Myocyte (in vitro differentiated cells): ENCODE data around the gene AHCYL2. TPM values are rescaled to one million over a fixed set of nuclear protein-coding genes. Genes with fewer than 3 reads are reported as not detected.
A peak's percentile ranks its signal among the peaks of the same experiment; 100 is the strongest.
"Not testable (repeated sequence)": the region's sequence is repeated elsewhere in the genome, so short reads cannot be mapped to it uniquely, and the experiment has no call there.

Experiments used
- DNase-seq: peaks from one replicate; pipeline ENCODE4 v3.0.0-alpha.2; 2012; ENCODE audit warnings: low read depth
- total RNA-seq: library from RNA; depleted of rRNA; stranded (reverse); fragments of >200 nt; gene quantifications from 2 replicates; pipeline ENCODE4 v1.2.3, GENCODE V29; 2014

AHCYL2 gene
- total RNA-seq, 1 donor from 2014 or later, result 20.4 TPM

DNA sequence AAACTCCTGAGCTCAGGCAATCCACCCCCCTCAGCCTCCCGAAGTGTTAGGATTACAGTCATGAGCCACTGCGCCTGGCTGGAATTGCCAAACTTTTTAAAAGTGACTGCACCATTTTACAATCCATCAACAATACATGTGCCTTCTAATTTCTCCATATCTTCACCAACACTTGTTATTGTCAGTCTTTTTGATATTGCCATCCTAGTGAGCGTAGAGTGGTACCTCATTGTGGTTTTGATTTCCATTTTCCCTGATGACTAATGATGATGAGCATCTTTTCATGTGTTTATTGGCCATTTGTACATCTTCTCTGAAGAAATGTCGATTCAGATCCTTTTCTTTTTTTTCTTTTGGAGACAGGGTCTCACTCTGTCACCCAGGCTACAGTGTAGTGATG is 187.7 kb downstream of the AHCYL2 start:
- no peak for DNase-seq

DNA sequence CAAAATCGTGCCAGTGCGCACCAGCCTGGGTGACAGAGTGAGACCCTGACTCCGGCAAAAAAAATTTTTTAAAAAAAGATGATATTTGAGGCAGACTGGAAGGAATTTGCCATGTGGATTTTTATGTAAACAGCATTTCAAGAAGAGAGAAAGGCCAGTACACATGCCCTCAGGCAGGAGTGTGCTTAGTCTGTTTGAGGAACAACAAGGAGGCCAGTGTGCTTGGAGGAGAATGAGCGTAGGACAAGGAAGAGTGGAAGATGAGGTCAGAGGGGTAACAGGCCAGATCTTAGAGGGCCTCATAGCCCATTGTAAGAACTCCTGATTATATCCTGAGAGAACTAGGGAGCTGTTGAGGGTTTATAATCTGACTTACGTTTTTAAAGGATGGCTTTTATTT is 192.2 kb downstream of the AHCYL2 start:
- DNase-seq, result no peak

DNA sequence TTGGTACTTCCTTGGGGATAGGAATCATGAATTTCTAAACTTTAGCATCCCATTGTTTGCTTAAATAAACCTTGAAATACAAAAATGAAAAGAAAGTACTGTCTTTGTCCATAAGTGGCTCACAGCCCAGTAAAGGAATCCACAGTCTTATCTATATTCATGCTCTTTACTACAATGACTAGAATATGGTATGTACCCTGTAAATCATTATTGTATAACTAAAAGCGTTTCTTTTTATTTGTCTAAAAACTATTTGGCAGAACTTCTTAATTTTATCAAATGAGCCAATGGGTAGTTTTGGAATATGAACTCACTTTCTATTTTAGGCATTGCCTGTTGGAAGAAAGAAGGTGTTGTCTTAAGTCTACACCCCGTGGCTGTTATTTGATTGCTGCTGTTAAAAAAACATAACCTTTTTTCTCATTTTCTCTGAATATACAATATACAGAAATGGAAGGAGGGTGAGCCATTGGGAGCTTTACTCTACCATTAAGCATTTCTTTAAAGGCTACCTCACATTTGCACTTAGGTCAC is 197.0 kb downstream of the AHCYL2 start:
- peak; percentile 61 for DNase-seq

DNA sequence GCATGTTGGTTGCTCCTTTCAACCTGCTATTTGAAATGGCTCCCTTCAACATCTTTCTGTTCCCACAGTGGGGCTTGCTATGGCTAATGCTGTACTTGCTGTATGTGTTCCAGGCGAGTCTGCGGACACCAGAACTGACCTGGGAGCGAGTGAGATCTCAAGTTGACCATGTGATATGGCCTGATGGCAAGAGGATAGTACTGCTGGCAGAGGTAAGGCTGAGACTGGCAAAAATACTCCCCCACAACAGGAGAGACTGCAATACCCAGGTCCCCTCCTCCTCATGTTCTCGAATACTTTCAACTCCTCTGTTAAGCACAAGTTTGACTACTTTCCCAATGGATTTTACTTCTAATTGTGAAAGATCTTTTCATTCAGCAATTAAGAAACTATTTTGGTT is 197.9 kb downstream of the AHCYL2 start:
- DNase-seq, result no peak

DNA sequence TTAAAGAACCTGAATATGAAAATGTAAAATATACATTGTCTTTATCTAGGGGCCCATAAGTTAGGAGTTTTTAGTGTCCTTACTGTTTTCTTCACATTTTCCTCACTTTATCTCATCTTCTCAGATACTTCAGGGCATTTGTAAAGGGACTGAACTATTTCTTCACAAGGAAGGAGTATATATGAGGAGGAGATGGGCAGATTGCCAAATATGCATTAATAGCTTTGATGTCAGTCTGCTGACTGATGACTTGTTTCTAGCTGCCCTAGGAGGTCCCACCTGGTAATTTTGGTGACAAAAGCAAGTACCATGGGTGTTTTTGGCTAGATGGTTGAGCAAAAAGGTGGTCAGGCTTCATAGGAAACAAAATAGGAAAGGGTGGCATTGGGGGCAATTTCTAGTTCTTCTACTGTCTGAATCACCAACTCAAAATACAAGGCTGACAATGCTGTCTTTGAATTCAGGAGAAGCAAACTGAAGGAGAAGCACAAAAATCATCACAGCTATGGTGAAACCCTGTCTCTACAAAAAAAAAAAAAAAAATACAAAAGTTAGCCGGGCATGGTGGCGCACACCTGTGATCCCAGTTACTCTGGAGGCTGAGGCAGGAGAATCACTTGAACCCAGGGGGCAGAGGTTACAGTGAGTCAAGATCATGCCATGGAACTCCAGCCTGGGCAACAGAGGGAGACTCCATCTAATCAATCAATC is 199.0 kb downstream of the AHCYL2 start:
- DNase-seq, result no peak

DNA sequence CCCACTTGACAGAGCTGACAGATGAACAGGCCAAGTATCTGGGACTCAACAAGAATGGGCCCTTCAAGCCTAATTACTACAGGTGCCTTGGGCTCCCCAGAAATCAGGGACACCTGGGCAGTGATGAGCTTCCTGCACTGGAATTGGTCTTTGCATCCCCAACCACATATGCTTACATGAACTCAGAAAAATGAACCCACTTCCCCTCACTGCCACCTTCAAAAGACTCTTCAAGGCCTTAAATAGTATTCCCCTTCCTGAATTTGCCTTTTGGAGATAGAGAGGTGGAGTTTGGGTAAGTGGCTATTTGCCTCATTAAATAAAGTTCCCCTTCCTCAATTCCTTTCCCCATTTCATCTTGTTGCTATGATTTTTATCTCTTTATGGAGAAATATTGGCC is 201.7 kb downstream of the AHCYL2 start:
- no peak for DNase-seq

DNA sequence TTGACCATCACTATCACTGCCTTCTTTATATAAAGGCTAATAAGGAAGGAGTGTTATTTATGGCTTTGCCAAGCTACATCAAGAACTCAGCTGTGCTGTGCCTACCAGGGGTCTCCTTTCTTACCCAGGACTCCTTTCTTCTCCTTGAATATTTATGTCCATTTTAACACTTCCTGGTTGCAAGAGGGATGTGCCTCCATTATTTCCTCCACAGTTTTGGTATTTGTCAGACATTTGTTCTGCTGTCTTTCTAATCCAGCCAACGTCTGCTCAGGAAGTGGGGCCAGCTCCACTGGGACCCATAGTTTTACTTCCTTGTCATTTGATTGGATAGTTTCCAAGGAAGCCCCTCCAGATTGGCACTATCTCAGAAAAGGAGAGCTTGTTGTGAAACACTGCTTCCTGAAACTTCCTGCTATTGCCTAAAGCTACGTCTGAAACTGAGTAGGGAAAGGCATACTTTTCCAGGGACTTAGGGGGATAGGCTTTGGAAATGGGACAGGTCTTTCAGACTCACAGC is 202.8 kb downstream of the AHCYL2 start:
- DNase-seq, result no peak

DNA sequence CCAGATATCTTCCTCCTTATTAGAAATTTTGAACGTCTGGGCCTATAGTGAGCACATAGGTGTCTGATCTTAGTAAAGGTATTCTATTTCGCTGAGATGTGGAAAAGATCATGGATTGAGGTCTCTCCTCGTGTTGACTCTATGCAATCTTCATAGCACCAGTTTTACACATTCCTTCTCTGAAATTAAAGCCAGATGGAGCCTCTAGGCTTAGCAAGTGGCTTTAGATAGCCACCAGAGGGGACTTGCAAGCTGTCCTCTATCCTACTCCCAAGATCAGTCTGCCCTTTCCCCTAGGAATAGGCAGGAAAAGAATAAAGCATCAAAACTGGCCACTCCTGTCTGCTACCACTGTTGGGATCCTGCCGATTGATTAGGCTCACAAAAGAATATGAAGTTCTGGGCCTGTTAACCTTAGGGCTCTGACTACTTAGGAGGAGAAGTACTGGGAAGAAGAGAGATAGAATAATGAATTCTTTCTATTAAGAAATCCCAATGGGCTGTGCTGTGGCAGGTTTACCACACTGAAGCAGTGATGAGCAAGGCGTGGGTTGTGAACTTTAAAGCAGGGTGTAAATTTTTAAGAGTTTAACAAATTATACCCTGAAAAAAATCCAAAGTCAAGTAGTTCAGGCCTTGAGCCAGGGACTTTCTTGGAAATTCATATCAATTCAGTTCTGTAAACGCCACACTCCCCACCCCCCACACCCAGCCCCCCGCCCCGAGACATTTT is 207.2 kb downstream of the AHCYL2 start:
- no peak for DNase-seq

DNA sequence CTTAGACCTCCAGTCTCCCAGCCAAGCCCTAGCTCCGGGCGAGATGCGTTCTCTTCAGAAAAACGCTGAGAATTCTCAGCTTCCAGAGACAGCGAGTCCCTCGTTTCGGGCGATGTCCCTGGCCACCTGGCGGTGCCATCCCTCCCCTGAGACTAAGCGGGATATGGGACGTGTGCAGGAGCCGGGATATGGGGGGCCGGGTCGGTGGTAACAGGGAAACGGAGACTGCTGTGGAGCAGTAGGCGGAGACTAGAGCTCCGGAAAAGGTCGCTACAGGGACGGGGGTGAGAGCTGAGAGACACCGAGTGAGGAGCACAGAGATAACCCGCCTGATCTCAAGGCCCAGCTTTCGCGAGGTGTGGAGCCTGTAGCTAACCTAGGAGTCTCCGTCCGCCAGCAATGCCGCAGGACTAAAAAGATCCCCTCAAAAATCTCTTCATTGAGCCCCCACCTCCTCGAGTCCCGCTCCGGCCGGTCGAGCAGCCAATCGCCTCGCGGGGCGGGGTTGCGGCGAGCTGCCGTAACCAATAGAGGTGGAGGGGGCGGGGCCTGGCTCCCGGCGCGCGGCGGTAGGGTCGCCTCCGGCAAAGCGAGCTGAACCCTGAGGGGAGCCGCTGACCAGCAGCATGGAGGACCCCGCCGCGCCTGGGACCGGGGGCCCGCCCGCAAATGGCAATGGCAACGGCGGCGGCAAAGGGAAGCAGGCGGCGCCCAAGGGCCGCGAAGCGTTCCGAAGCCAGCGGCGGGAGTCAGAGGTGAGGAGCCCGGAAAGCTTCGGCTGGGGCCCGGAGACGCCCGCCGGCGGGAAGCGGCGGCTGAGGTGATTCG is 209.2 kb downstream of the AHCYL2 start, which contains the start of gene STRIP2:
TSS of gene STRIP2 (plus strand) at position 586 of the 828 bp plus-strand sequence. CDS start at position 627, 41 bp downstream.
- DNase-seq, result peak; percentile 96

DNA sequence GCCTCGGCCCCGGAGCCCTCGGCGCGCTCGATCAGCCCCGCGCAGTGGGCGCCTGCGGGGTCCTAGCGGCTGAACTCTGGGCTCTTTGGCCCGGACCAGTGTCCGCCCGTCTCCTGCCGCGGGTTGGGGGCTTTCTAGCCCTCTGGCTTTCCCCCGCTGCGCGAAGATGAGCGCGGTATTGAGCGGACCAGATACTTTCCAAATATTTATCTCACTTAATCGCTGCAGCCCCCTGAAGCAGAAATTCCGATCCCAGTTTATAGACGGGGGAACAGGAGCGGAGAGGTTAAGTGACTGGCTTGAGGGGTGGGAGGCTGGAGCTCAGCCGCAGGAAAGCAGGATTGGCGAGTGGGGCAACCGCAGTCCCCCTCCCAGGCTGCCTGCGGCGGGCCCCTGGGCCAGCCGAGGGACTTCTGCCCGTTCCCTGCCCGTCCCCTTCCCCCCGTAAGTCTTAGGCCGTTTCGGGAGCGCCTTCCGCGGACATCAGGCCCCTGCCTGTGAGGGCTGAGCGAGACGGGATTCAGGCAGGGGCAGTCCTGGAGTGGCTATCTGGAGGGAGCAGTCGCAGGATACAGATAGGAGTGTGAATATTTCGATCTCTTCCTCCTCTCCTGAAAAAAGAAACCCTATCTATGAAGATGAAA is 210.0 kb downstream of the AHCYL2 start:
- peak; percentile 57 for DNase-seq

DNA sequence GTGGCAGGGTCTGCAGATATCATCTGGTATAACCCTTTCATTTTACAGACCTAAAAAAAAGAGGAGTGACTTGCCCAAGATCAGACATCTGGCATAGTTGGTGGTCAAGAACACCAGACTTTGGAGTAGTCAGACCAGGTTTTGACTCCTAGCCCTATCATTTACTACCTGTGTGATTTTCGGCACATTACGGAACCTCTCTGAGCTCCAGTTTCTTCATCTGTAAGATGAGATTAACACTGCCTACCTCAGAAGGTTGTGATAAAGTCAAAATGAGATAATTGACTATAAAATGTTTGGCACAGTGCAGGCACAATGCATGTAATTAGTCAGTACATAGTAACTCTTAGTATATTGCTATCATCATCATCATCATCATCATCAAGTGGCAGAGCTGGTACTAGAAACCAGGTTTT is 210.6 kb downstream of the AHCYL2 start:
- no peak for DNase-seq

DNA sequence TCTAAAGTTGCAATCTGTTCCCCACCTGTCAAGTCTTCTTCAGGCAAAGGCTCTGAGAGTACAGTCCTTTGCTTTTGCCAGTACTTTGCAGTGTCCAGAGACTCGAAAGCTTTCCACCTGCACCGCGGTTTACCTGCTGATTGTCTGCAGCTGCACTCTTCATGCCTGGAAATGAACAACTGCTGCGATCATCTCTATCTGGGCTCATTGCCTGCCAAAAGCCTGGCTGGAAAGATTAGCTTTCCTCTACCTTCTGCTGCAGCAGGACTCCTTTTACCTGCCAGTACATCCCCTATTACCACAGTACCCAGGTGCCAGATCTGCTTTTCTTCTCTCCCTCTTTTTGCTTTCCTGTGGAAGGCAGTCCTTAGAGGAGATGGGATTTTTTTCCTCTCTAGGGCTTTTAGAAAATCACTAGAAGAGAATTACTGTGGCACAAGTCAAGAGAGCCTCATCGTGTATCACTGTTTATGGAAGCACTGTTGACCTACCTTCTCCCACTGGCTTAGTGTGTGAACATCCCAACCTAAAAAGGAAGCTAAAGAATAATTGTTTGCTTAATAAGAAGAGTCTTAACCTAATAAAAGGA is 211.6 kb downstream of the AHCYL2 start:
- no peak for DNase-seq

DNA sequence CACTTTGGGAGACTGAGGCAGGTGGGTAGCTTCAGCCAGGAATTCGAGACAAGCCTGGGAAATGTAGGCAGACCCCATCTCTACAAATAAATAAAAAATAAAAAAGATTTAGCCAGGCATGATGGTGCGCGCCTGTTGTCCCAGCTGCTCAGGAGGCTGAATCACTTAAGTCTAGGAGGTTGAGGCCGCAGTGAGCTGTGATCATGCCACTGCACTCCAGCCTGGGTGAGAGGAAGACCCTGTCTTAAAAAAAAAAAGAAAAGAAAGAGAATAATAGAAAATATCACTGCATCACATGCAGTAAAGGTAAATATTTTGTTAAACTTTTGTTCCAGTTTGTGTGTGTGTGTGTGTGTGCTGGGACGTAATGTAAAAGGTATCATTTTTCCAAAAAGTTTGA is 212.4 kb downstream of the AHCYL2 start:
- peak; percentile 72 for DNase-seq

DNA sequence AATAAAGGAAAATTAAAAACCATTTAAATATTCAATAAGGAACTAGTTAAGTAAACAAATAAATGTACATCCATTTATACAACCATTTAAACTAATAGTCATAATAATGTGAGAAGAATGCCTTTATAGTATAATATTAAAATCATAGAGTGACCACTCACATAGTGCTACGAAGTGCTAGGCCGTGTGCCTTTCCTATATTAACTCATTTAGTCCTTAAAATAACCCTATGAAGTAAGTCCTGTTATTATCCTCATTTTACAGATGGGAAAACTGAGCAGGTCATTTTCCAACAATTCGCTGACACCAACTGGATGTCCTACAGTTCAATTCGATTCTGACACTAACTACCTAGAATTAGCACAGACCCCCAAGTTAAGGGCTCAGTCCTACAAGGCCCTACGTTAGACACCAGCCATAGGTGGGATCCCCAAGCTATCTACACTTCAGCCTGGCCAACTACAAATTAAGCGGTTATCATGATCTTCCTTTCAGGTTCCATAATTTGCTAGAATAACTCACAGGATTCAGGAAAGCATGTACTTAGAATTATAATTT is 213.5 kb downstream of the AHCYL2 start:
- DNase-seq, result no peak

DNA sequence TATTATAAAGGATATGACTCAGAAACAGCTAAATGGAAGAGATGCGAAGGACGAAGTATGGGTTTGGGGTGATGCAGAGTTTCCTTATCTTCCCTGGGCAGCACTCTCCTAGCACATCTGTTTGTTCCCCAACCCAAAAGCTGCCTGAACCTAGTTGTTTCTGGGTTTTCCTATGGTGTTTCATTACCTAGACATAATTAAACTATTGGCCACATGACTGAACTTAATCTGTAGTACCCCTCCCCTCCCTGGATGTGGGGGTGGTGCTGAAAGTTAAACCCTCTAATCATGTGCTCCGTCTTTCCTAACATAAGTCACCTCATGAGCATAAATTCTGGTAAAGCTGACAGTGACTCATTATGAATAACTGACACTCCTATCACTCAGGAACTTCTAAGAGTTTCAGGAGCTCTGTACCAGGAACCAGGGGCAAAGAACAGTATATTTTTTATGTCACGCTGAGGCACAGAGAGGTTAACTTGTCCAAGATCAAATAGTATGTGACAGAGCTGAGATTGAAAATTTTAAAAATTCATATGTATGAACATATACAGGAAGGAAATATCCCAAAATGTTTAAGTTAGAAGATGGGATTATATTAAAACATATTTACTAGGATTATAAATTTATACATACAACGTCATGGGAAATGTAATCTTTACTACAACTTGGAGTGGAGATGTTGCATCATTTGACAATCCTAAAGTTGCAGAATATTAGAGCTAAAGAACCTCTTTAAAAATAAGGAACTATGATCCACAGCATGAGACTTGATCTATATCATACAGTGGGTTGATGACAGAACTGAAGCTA is 214.2 kb downstream of the AHCYL2 start:
- DNase-seq, result peak; percentile 67

DNA sequence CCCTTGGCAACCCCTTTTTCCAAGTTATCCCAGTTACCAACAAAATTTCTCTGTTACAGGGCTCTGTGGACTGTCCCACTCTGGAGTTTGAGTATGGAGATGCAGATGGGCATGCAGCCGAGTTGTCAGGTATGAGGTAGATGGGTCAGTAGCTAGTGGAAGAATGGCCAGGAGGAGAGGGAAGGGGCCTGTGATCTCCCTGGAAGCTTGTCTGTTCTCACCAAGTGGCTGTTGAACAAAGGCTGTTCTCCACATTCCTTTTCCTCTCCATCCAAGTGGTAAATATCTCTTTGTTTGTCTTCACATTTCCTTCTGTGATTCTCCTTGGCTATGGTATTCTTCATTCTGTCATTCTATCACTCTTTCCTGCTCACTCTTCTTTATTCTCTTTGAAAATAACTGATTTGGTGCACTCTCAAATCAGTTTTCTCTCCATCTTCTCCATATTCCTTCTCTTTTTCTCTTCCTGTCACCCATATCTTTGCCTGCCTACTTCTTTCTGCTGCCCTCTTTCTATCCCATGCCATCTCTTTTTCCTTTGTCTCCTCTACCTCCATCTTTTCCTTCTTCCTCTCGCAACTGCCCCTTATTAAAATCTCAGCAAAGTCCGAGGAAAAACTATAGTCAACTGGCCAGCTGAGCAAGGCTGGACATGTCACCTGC is 215.3 kb downstream of the AHCYL2 start:
- no peak for DNase-seq

DNA sequence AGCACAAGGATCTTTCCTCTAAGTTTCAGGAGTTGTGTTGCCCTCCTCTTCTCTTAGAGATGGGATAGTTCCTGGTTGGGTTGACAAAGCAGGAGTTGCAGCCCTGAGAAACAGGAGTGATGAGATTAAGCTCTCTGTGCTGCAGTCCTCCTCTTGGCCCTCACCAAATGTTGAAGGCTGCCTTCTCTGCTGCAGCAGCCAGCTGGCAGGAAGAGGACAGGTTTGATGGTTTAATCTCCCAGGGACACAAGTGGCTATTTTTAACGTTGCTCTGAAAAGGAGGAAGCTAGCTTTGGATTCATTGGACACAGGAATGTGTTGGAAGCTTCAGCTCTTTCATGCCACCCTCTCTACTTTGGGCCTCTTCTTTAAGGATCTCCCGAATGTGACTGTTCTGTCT is 218.8 kb downstream of the AHCYL2 start:
- DNase-seq, result peak; percentile 83

DNA sequence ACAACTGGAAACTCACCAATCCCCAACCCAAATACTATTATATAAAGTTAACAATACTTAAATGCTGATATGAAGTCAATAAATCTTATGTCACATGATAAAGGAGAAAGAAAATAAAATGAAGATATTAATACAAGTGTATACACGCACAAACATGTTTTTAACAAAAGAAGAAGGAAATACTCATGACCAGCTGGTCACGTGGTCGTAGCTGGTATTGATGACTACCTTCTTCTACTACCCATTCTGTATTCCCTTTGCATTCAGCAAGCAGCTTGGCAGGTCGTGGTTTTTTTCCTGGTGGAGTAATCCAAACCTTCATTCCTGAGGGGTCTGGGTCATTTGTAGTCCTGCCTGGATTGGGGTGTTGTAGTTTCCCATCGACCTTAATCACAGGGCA is 219.9 kb downstream of the AHCYL2 start:
- DNase-seq, result not testable (repeated sequence)

DNA sequence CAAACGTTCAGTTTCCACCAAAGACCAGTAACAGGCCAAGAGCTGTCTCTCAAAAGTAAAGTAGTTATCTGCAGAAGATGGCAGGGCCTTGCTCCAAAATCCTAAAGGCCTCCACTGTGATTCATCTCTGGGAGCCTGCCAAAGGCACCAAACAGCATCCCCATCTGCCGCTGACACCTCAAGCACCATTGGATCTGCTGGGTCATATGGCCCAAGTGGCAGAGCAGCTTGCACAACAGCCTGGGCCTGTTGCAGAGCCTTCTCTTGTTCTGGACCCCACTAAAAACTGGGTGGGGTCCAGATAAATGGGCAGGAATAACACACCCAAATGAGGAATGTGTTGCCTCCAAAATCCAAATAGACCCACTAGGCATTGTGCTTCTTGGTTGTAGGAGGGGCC is 222.1 kb downstream of the AHCYL2 start:
- peak; percentile 72 for DNase-seq
